H9 (cell line): Measurements from ENCODE around the gene SKAP1. TPM values are rescaled to one million over a fixed set of nuclear protein-coding genes. Genes with fewer than 3 reads are reported as not detected.
"Not testable (repeated sequence)": the region's sequence is repeated elsewhere in the genome, so short reads cannot be mapped to it uniquely, and the experiment has no call there.

Experiments used
- DNase-seq: peaks from one replicate; pipeline ENCODE4 v3.0.0-alpha.2; 2017
- H2AFZ ChIP-seq: one replicate; pipeline ENCODE4 v1.6.1; 2013; ENCODE audit warnings: mild to moderate bottlenecking, low read length, control low read depth, moderate library complexity
- H2AK5ac ChIP-seq: 2 replicates; pipeline ENCODE4 v1.6.1; 2013; ENCODE audit warnings: low read length, control low read depth, mixed read lengths; ENCODE audit not compliant: insufficient read length
- H2BK120ac ChIP-seq: one replicate; pipeline ENCODE4 v1.6.1; 2013; ENCODE audit warnings: low read depth, mild to moderate bottlenecking, low read length, control low read depth, inconsistent platforms; ENCODE audit not compliant: poor library complexity, severe bottlenecking
- H2BK12ac ChIP-seq: 2 replicates; pipeline ENCODE4 v1.6.1; 2013; ENCODE audit warnings: low read length, control low read depth, mixed read lengths, low read depth; ENCODE audit not compliant: insufficient read length
- H2BK15ac ChIP-seq: 2 replicates; pipeline ENCODE4 v1.6.1; 2013; ENCODE audit warnings: low read depth, low read length, control low read depth
- H2BK20ac ChIP-seq: one replicate; pipeline ENCODE4 v1.6.1; 2013; ENCODE audit warnings: low read depth, mild to moderate bottlenecking, low read length, control low read depth, inconsistent platforms; ENCODE audit not compliant: poor library complexity, severe bottlenecking
- H2BK5ac ChIP-seq: 2 replicates; pipeline ENCODE4 v1.6.1; 2013; ENCODE audit warnings: low read length, control low read depth, mixed read lengths; ENCODE audit not compliant: insufficient read length
- H3K14ac ChIP-seq: 2 replicates; pipeline ENCODE4 v1.6.1; 2013; ENCODE audit warnings: low read length, control low read depth; ENCODE audit not compliant: insufficient read depth
- H3K18ac ChIP-seq: 2 replicates; pipeline ENCODE4 v1.6.1; 2013; ENCODE audit warnings: low read depth, mild to moderate bottlenecking, mixed read lengths, low read length, control low read depth; ENCODE audit not compliant: insufficient read length
- H3K23ac ChIP-seq: 2 replicates; pipeline ENCODE4 v1.6.1; 2013; ENCODE audit warnings: low read length, control low read depth, mixed read lengths, low read depth; ENCODE audit not compliant: insufficient read length
- H3K23me2 ChIP-seq: 2 replicates; pipeline ENCODE4 v1.6.1; 2013; ENCODE audit warnings: low read depth, mild to moderate bottlenecking, mixed read lengths, low read length, control low read depth; ENCODE audit not compliant: insufficient read length, poor library complexity, severe bottlenecking
- H3K27ac ChIP-seq: 2 replicates; pipeline ENCODE4 v1.5.1; 2013; ENCODE audit warnings: low read length, control low read depth, mixed read lengths, low read depth; ENCODE audit not compliant: insufficient read length
- H3K27me3 ChIP-seq: 2 replicates; pipeline ENCODE4 v1.6.1; 2013; ENCODE audit warnings: low read length, control low read depth, inconsistent platforms; ENCODE audit not compliant: insufficient read depth
- H3K4ac ChIP-seq: 2 replicates; pipeline ENCODE4 v1.6.1; 2013; ENCODE audit warnings: low read depth, mild to moderate bottlenecking, control low read depth, inconsistent platforms, low read length, moderate library complexity
- H3K4me1 ChIP-seq: 2 replicates; pipeline ENCODE4 v1.6.1; 2013; ENCODE audit warnings: low read length, control low read depth, inconsistent platforms; ENCODE audit not compliant: insufficient read depth
- H3K4me2 ChIP-seq: 2 replicates; pipeline ENCODE4 v1.6.1; 2013; ENCODE audit warnings: low read length, control low read depth, mixed read lengths; ENCODE audit not compliant: insufficient read length, insufficient read depth
- H3K56ac ChIP-seq: 2 replicates; pipeline ENCODE4 v1.6.1; 2013; ENCODE audit warnings: low read depth, mild to moderate bottlenecking, mixed read lengths, low read length, control low read depth; ENCODE audit not compliant: insufficient read length
- H3K79me1 ChIP-seq: 2 replicates; pipeline ENCODE4 v1.6.1; 2013; ENCODE audit warnings: low read depth, mild to moderate bottlenecking, moderate library complexity, low read length, control low read depth, inconsistent platforms; ENCODE audit not compliant: insufficient read depth, poor library complexity, severe bottlenecking
- H3K79me2 ChIP-seq: 2 replicates; pipeline ENCODE4 v1.6.1; 2013; ENCODE audit warnings: low read length, control low read depth, inconsistent platforms; ENCODE audit not compliant: insufficient read depth
- H3K9ac ChIP-seq: 2 replicates; pipeline ENCODE4 v1.6.1; 2013; ENCODE audit warnings: low read length, control low read depth, mixed read lengths; ENCODE audit not compliant: insufficient read length; ENCODE audit errors: extremely low read depth
- H3K9me3 ChIP-seq: one replicate; pipeline ENCODE4 v1.6.1; 2013; ENCODE audit warnings: low read depth, low read length, inconsistent platforms; ENCODE audit not compliant: control insufficient read depth
- H3T11ph ChIP-seq: one replicate; pipeline ENCODE4 v1.6.1; 2013; ENCODE audit warnings: mild to moderate bottlenecking, low read length, control low read depth, inconsistent platforms
- H4K20me1 ChIP-seq: one replicate; pipeline ENCODE4 v1.6.1; 2013; ENCODE audit not compliant: control insufficient read depth, insufficient read length, insufficient read depth
- H4K5ac ChIP-seq: 2 replicates; pipeline ENCODE4 v1.6.1; 2013; ENCODE audit warnings: low read depth, mild to moderate bottlenecking, mixed read lengths, low read length, control low read depth; ENCODE audit not compliant: insufficient read length
- H4K8ac ChIP-seq: replicated peaks from 2 replicates; pipeline ENCODE4 v1.6.1; 2013; ENCODE audit warnings: low read length, control low read depth, mixed read lengths, low read depth; ENCODE audit not compliant: insufficient read length
- H4K91ac ChIP-seq: 2 replicates; pipeline ENCODE4 v1.6.1; 2013; ENCODE audit warnings: low read depth, mild to moderate bottlenecking, moderate library complexity, mixed read lengths, low read length, control low read depth; ENCODE audit not compliant: insufficient read length
- H3K27ac Mint-ChIP-seq, 3 experiments: 2 replicates in 2 of 3; 3 replicates in 1 of 3; pipeline ENCODE4 v1.8.0; 2020 to 2021; ENCODE audit warnings: mixed read lengths in 3 of 3, mild to moderate bottlenecking in 1 of 3, moderate library complexity in 1 of 3
- H3K27me3 Mint-ChIP-seq: 2 replicates; pipeline ENCODE4 v1.8.0; 2021; ENCODE audit warnings: low read depth, mild to moderate bottlenecking, moderate library complexity, mixed read lengths
- H3K36me3 Mint-ChIP-seq, 3 experiments: 2 replicates in 2 of 3; 3 replicates in 1 of 3; pipeline ENCODE4 v1.8.0; 2020 to 2021; ENCODE audit warnings: low read depth in 3 of 3, mixed read lengths in 3 of 3; ENCODE audit not compliant: insufficient read depth in 1 of 3
- H3K4me1 Mint-ChIP-seq, 2 experiments: 2 replicates each; pipeline ENCODE4 v1.8.0; 2020; ENCODE audit warnings: mixed read lengths in 2 of 2
- H3K4me3 Mint-ChIP-seq, 2 experiments: 2 replicates in 1 of 2; 3 replicates in 1 of 2; pipeline ENCODE4 v1.8.0; 2020 to 2021; ENCODE audit warnings: mild to moderate bottlenecking in 2 of 2, mixed read lengths in 2 of 2, moderate library complexity in 1 of 2
- H3K9me3 Mint-ChIP-seq, 2 experiments: 2 replicates in 1 of 2; 3 replicates in 1 of 2; pipeline ENCODE4 v1.8.0; 2020; ENCODE audit warnings: mild to moderate bottlenecking in 2 of 2, mixed read lengths in 2 of 2, moderate library complexity in 1 of 2
- WGBS: extraction: QIAGEN DNeasy Blood & Tissue Kit; methylation state at CpG from one replicate; pipeline ENCODE4 v1.1.7; 2013; ENCODE audit warnings: missing lambda C conversion rate, low lambda C conversion rate, mixed read lengths; ENCODE audit not compliant: insufficient read length; ENCODE audit errors: extremely low coverage; 5-methylcytosine and 5-hydroxymethylcytosine counted together
- total RNA-seq: library from RNA; stranded (reverse); gene quantifications from 2 replicates; pipeline ENCODE4 v1.2.1, GENCODE V29; 2021
- TF ChIP-seq, protein P1 (sequence below): fragments of 200-600 bp; sonication (generic); conservative IDR thresholded peaks from 3 replicates; pipeline ENCODE4 v1.8.0; 2021; ENCODE audit warnings: antibody characterized with exemption, mild to moderate bottlenecking

Gene SKAP1
- total RNA-seq, 1 experiment from 2014 or later, result not detected

DNA sequence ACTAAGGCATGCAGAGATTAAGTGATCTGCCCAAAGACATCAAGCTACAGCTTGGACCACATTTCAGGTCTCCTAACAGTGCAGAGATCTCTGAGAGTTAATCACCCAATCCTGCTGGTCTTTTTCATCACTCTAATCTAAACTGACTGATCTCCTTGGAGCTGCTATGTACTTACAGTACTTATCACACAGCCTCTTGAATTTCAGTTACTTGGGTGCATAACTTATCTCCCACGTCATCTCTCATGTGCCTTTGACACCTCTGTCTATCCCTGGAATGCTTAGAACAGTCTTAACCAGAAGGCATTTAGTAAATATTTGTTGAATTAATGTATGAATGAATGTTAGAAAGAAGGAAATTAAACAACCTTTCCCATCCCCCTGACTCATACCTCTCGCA, 183.4 kb downstream of the SKAP1 start:
- H3T11ph ChIP-seq, result no peak overlapping the region
- H3K9ac ChIP-seq, result no peak overlapping the region
- Mint-ChIP-seq H3K36me3 (no peaks in the 10 kb centered on the region), H3K9me3 (no peaks in the 10 kb centered on the region), H3K4me1 (peaks cover 21 to 28% of the 10 kb centered on the region in 2 experiments), H3K27ac (no peak overlapping the region), H3K27me3 (no peaks in the 10 kb centered on the region), H3K4me3 (no peak overlapping the region)
- H4K20me1 ChIP-seq, result no peaks in the 10 kb centered on the region
- no peak for DNase-seq
- H4K8ac ChIP-seq, result no peak overlapping the region
- H3K56ac ChIP-seq, result no peak overlapping the region
- H3K23ac ChIP-seq, result no peak overlapping the region
- no peak overlapping the region for H2BK120ac ChIP-seq
- no peak overlapping the region for H4K91ac ChIP-seq
- H3K4me2 ChIP-seq, result no peak overlapping the region
- no peak overlapping the region for H2BK12ac ChIP-seq
- TF ChIP-seq, protein P1, sequence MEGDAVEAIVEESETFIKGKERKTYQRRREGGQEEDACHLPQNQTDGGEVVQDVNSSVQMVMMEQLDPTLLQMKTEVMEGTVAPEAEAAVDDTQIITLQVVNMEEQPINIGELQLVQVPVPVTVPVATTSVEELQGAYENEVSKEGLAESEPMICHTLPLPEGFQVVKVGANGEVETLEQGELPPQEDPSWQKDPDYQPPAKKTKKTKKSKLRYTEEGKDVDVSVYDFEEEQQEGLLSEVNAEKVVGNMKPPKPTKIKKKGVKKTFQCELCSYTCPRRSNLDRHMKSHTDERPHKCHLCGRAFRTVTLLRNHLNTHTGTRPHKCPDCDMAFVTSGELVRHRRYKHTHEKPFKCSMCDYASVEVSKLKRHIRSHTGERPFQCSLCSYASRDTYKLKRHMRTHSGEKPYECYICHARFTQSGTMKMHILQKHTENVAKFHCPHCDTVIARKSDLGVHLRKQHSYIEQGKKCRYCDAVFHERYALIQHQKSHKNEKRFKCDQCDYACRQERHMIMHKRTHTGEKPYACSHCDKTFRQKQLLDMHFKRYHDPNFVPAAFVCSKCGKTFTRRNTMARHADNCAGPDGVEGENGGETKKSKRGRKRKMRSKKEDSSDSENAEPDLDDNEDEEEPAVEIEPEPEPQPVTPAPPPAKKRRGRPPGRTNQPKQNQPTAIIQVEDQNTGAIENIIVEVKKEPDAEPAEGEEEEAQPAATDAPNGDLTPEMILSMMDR, result no peak
- no CpG with 5 or more reads among the region's 2 CpGs for WGBS
- H3K14ac ChIP-seq, result no peak overlapping the region
- H3K27me3 ChIP-seq, result no peaks in the 10 kb centered on the region
- no peak overlapping the region for H3K4ac ChIP-seq
- no peak overlapping the region for H2BK15ac ChIP-seq
- H3K79me2 ChIP-seq, result no peaks in the 10 kb centered on the region
- H3K18ac ChIP-seq, result no peak overlapping the region
- H3K4me1 ChIP-seq, result 0 out of 2 replicates have a peak, but pooled peaks cover 7% of the 10 kb centered on the region
- H3K79me1 ChIP-seq, result no peaks in the 10 kb centered on the region
- no peaks in the 10 kb centered on the region for H3K23me2 ChIP-seq
- no peak overlapping the region for H2BK5ac ChIP-seq
- H3K9me3 ChIP-seq, result no peaks in the 10 kb centered on the region
- H4K5ac ChIP-seq, result no peak overlapping the region
- H3K27ac ChIP-seq, result no peak overlapping the region
- no peak overlapping the region for H2AK5ac ChIP-seq
- no peak overlapping the region for H2BK20ac ChIP-seq
- no peak overlapping the region for H2AFZ ChIP-seq

GRCh38 chr17:48245465-48246033, 184.5 kb downstream of the SKAP1 start:
- not testable (repeated sequence) for H2BK12ac ChIP-seq, H3K9me3 Mint-ChIP-seq, H3K4me2 ChIP-seq, H3K27ac ChIP-seq, H2AFZ ChIP-seq, H3T11ph ChIP-seq, H3K27me3 Mint-ChIP-seq, H4K91ac ChIP-seq, H3K23ac ChIP-seq, H2BK20ac ChIP-seq, H3K14ac ChIP-seq, H3K56ac ChIP-seq, H2BK5ac ChIP-seq, H4K5ac ChIP-seq, H3K23me2 ChIP-seq, H4K8ac ChIP-seq, H3K9me3 ChIP-seq, H3K79me1 ChIP-seq, H3K4me1 ChIP-seq, H2AK5ac ChIP-seq, H3K4ac ChIP-seq, H2BK15ac ChIP-seq, H3K27me3 ChIP-seq, DNase-seq, H3K18ac ChIP-seq, H3K27ac Mint-ChIP-seq, H3K9ac ChIP-seq, H2BK120ac ChIP-seq, H3K79me2 ChIP-seq, H3K36me3 Mint-ChIP-seq, H3K4me3 Mint-ChIP-seq, H4K20me1 ChIP-seq
- no CpG with 5 or more reads among the region's 5 CpGs for WGBS
- H3K4me1 Mint-ChIP-seq, result peaks cover 15 to 20% of the 10 kb centered on the region in 2 experiments
